Middle frontal gyrus (tissue), 1 donor: Measurements from ENCODE around the gene TRPC1.
"Not testable (repeated sequence)": the region's sequence is repeated elsewhere in the genome, so short reads cannot be mapped to it uniquely, and the experiment has no call there.

ENCODE experiments used
- DNase-seq: peaks from one replicate; pipeline ENCODE4 v3.0.0-alpha.2; 2015; ENCODE audit warnings: low spot score; ENCODE audit errors: extremely low spot score

Gene TRPC1

GRCh38 chr3:142723968-142724681 lies at the start of gene TRPC1:
Gene TRPC1, plus strand, starts transcription at chr3:142724034. Its CDS starts 526 bp downstream, at chr3:142724560.
- peak; percentile 74 for DNase-seq

- DNase-seq: no peak
These were observed 47.7 kb upstream of the TRPC1 start for GRCh38 chr3:142676151-142676550.

GRCh38 chr3:142680710-142681109 lies 43.1 kb upstream of the TRPC1 start:
- DNase-seq: no peak

GRCh38 chr3:142690613-142691012 lies 33.2 kb upstream of the TRPC1 start:
- no peak for DNase-seq

GRCh38 chr3:142691527-142691926 lies 32.3 kb upstream of the TRPC1 start:
- DNase-seq: no peak

- no peak for DNase-seq
These were observed 30.5 kb upstream of the TRPC1 start for GRCh38 chr3:142693136-142693853.

GRCh38 chr3:142694225-142694624 lies 29.6 kb upstream of the TRPC1 start:
- DNase-seq: no peak

GRCh38 chr3:142705198-142705597 lies 18.6 kb upstream of the TRPC1 start:
- no peak for DNase-seq

GRCh38 chr3:142706321-142707127 lies 17.3 kb upstream of the TRPC1 start:
- no peak for DNase-seq

GRCh38 chr3:142709207-142709606 lies 14.6 kb upstream of the TRPC1 start:
- no peak for DNase-seq

GRCh38 chr3:142714882-142715281 lies 9.0 kb upstream of the TRPC1 start:
- not testable (repeated sequence) for DNase-seq

GRCh38 chr3:142716102-142716501 lies 7.7 kb upstream of the TRPC1 start:
- no peak for DNase-seq

- no peak for DNase-seq
These were observed 218 bp upstream of the TRPC1 start for GRCh38 chr3:142723665-142723967.

GRCh38 chr3:142724682-142725356 lies 985 bp downstream of the TRPC1 start:
- DNase-seq: no peak

GRCh38 chr3:142725357-142725739 lies 1.5 kb downstream of the TRPC1 start:
- DNase-seq: no peak

GRCh38 chr3:142726017-142726416 lies 2.2 kb downstream of the TRPC1 start:
- DNase-seq: no peak

- no peak for DNase-seq
These were observed 8.2 kb downstream of the TRPC1 start for GRCh38 chr3:142732066-142732465.

GRCh38 chr3:142734834-142735233 lies 11.0 kb downstream of the TRPC1 start:
- DNase-seq: no peak

GRCh38 chr3:142735462-142735861 lies 11.6 kb downstream of the TRPC1 start:
- DNase-seq: no peak

GRCh38 chr3:142738396-142738795 lies 14.6 kb downstream of the TRPC1 start:
- DNase-seq: no peak

GRCh38 chr3:142746646-142747045 lies 22.8 kb downstream of the TRPC1 start:
- DNase-seq: no peak

GRCh38 chr3:142750531-142750930 lies 26.7 kb downstream of the TRPC1 start:
- DNase-seq: not testable (repeated sequence)
